ENCODE measurements around the gene OLFML2B.

OLFML2B gene

DNA sequence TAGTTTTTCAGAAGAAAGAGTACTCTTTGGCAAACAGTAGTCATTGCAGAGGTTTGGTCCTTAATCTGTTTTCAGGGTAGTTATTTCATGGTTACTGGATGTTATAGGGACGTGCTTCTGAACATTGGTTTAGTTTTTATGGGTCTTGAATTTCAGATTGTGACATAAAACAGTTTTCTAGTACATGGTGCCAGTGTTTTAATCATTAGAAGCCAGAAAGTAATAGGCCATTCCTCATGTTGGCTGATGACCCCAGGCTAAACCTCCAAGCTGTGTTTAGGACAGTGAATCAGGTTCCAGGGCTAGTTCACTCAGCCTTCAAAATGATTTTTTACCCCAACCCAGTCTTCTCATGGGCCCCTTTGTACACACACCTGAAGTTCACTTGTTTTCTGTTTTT, 73.3 kb downstream of the OLFML2B start:
- TF ChIP-seq, protein P1, sequence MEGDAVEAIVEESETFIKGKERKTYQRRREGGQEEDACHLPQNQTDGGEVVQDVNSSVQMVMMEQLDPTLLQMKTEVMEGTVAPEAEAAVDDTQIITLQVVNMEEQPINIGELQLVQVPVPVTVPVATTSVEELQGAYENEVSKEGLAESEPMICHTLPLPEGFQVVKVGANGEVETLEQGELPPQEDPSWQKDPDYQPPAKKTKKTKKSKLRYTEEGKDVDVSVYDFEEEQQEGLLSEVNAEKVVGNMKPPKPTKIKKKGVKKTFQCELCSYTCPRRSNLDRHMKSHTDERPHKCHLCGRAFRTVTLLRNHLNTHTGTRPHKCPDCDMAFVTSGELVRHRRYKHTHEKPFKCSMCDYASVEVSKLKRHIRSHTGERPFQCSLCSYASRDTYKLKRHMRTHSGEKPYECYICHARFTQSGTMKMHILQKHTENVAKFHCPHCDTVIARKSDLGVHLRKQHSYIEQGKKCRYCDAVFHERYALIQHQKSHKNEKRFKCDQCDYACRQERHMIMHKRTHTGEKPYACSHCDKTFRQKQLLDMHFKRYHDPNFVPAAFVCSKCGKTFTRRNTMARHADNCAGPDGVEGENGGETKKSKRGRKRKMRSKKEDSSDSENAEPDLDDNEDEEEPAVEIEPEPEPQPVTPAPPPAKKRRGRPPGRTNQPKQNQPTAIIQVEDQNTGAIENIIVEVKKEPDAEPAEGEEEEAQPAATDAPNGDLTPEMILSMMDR (IDR thresholded peaks at IDR 0.05; ENCODE audit: low read depth, low read length, missing control alignments): no peak
- DNase-seq (ENCODE audit: extremely low read depth, low read depth): no peak
- H3K4me3 ChIP-seq (replicated peaks; ENCODE audit: low read depth, low read length): no peak overlapping the region

DNA sequence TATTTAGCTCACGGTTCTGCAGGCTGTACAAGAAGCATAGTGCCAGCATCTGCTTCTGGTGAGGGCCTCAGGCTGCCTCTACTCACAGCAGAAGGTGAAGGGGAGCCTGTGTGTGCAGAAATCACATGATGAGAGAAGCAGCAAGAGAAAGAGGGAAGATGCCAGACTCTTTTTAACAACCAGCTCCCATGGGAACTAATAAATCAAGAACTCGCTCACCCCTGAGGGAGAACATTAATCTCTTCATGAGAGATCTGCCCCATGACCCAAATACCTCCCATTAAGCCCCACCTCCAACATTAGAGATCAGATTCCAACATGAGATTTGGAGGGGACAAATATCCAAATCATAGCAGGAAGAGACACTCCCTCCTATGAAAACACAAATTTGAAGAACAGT, 74.1 kb downstream of the OLFML2B start:
- TF ChIP-seq, protein P1 (IDR thresholded peaks at IDR 0.05; ENCODE audit: low read depth, low read length, missing control alignments): no peak
- no peak for DNase-seq (ENCODE audit: extremely low read depth, low read depth)

DNA sequence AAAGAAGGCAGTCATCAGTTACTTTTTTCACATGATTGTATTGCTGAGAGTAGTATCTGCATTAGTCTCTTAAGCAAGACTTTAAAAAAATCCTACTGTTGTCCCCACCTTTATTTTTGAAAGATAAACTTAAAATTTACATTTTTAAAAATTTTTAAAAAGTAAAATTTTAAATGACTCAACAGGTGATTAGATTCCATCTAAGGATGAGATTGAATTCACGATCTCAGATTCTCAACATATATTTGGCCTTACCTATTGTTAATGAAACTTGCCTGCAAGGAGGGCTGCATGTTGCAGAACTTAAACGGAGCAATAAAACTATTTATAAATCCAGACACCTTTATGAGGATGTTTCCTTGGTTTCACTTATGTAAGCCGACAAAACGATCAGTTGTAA, 75.2 kb downstream of the OLFML2B start:
- TF ChIP-seq, protein P1 (IDR thresholded peaks at IDR 0.05; ENCODE audit: low read depth, low read length, missing control alignments): no peak
- no peak for DNase-seq (ENCODE audit: extremely low read depth, low read depth)
- H3K4me3 ChIP-seq (replicated peaks; ENCODE audit: low read depth, low read length): no peak overlapping the region

More for the DNA sequence above, 74.1 kb downstream of the OLFML2B start:
- H3K4me3 ChIP-seq (replicated peaks; ENCODE audit: low read depth, low read length): no peak overlapping the region

DNA sequence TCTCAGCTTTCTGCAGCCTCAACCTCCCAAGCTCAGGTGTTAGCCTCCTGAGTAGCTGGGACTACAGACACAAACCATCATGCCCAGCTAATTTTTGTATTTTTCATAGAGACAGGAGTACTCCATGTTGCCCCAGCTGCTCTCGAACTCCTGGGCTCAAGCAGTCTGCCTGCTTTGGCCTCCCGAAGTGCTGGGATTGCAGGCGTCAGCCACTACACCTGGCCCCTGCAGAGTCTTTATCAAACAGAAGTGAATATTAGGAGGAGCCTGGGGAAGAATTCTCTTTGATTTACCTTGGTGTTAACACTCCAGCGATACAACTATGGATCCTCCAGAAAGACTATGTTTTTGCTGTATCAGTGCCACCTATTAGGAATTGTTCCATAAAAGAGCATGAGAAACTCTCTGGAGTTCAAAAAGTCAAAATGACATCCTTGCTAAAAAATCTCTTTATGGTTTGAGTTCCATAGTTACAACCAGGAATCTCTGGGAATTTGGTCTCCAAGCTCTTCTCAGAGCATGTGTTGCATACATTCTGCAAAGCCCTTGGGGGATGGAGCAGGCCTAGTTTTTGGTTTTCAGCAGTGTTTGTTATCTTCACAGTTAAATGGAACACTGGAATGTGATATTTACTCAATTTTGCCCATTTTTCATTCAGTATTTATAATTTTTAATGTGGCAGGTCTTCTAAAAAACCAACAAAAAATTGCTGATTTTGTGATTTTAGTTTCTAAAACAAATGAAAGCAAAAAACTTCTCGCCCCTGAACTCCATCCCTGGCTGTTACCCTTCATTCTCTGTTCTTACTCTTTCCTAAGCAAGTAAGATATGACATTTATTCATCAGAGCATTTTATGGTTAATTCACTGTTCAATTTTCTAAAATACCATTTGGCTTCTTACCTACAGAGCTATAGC, 77.3 kb downstream of the OLFML2B start:
- TF ChIP-seq, protein P1 (IDR thresholded peaks at IDR 0.05; ENCODE audit: low read depth, low read length, missing control alignments): no peak
- H3K4me3 ChIP-seq (replicated peaks; ENCODE audit: low read depth, low read length): no peak overlapping the region
- DNase-seq (ENCODE audit: extremely low read depth, low read depth): no peak

DNA sequence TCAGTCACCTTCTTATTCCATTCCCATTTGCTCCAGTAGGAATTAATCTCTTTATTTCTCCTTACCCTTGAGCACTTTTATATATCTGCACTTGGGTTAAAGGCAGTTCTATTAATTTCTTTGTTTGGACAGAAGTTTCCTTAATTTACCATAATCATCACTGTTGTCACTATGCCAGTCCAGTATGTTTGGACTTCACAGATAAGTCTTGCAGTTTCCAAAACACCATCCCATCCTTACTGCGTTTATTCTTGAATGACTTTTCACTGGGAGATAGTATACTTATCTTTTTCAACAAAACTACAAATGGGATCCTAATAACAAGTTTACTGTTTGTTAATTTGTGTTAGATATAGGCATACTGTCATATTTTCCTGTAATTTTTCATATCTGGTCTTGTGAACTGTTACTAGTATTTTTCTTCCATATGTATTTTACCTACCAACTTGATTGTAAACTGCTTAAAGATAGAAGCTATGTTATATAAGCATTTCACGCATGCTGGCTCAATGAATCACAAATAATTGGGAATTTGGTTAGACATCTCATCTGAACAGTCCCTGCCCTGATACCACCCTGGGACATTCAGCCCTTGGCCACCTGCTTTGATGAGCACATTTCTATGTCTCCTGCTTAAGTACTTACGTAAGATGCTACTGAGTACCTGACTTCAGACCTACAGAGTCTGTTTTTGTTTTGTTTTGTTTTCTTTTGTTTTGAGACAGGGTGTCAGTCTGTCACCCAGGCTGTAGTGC, 78.2 kb downstream of the OLFML2B start:
- TF ChIP-seq, protein P1 (IDR thresholded peaks at IDR 0.05; ENCODE audit: low read depth, low read length, missing control alignments): no peak
- H3K4me3 ChIP-seq (replicated peaks; ENCODE audit: low read depth, low read length): no peak overlapping the region
- no peak for DNase-seq (ENCODE audit: extremely low read depth, low read depth)

DNA sequence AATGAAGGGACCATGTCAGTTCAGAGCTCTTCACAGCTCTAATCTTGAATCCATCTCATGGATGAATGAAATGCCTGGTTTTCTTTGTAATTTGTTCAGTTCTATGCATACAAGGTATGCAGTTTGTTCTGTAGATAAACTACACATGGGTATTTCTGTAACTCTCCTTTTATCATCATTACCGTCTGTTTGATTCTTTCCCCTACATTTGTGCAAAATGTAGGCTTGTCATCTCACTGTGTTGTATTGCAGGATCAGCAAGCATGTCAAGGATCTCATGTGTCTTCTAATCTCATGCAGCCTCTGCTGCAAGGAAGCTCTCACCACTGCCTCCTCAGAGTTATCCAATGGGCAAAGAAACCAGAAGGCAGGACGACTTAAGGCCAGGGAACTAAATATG, 79.3 kb downstream of the OLFML2B start:
- H3K4me3 ChIP-seq (replicated peaks; ENCODE audit: low read depth, low read length): no peak overlapping the region
- TF ChIP-seq, protein P1 (IDR thresholded peaks at IDR 0.05; ENCODE audit: low read depth, low read length, missing control alignments): no peak
- no peak for DNase-seq (ENCODE audit: extremely low read depth, low read depth)
